Measurements from ENCODE around the gene RNH1. TPM values are rescaled to one million over a fixed set of nuclear protein-coding genes. Genes with fewer than 3 reads are reported as not detected.

RNH1 gene
- total RNA-seq, 1 donor from 2014 or later: 163 TPM

DNA sequence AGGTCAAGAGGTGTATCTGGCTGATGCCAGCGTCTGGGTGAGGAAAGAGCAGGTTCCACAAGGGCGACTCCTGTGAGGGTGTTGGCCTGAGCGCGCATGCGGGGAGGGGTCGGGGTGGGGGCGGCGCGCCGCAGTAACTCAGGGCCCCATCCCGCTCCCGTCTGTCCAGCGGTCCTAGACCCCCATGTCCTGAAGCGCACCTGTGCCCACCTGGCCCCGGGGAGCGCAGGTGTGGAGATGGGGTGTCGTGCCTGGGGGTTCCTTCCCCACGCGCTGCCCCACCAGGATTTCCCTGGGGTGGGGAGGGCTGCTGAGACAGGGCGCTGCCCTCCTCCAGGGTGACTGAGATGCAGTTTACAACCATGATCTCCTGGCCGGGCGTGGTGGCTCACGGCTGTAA lies 20.9 kb downstream of the RNH1 start:
- H3K4me3 ChIP-seq (ENCODE audit: low read depth, low read length): no peak overlapping the region
- TF ChIP-seq, protein P1, sequence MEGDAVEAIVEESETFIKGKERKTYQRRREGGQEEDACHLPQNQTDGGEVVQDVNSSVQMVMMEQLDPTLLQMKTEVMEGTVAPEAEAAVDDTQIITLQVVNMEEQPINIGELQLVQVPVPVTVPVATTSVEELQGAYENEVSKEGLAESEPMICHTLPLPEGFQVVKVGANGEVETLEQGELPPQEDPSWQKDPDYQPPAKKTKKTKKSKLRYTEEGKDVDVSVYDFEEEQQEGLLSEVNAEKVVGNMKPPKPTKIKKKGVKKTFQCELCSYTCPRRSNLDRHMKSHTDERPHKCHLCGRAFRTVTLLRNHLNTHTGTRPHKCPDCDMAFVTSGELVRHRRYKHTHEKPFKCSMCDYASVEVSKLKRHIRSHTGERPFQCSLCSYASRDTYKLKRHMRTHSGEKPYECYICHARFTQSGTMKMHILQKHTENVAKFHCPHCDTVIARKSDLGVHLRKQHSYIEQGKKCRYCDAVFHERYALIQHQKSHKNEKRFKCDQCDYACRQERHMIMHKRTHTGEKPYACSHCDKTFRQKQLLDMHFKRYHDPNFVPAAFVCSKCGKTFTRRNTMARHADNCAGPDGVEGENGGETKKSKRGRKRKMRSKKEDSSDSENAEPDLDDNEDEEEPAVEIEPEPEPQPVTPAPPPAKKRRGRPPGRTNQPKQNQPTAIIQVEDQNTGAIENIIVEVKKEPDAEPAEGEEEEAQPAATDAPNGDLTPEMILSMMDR (conservative IDR thresholded peaks at IDR 0.05; ENCODE audit: low read depth, low read length): no peak
- DNase-seq (ENCODE audit: low read depth): no peak

GRCh38 chr11:484616-485015 lies 22.4 kb downstream of the RNH1 start:
- DNase-seq (ENCODE audit: low read depth): no peak
- TF ChIP-seq, protein P1 (conservative IDR thresholded peaks at IDR 0.05; ENCODE audit: low read depth, low read length): no peak
- H3K4me3 ChIP-seq (ENCODE audit: low read depth, low read length): no peak overlapping the region

DNA sequence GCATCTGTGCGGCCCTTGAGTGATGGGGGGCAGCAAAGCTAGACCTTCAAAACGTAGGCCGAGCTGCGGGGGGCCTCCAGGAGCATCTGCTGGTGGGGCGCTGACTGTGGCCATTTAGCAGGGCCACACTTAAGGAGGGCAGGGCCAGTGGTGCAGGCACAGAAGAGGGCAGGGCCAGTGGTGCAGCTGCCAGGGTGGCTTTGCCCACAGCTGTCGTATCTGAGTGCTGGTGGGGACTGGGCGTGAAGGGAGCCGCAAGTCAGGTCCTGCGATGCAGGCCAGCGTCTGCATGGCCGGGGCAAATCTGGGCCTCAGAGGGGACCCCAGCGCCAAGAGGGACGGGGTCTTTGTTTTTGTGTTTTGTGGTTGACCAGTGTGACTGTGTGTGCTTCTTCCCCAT lies 27.7 kb downstream of the RNH1 start:
- TF ChIP-seq, protein P1 (conservative IDR thresholded peaks at IDR 0.05; ENCODE audit: low read depth, low read length): no peak
- no peak overlapping the region for H3K4me3 ChIP-seq (ENCODE audit: low read depth, low read length)
- no peak for DNase-seq (ENCODE audit: low read depth)

GRCh38 chr11:477052-477715 lies 29.9 kb downstream of the RNH1 start:
- no peak for DNase-seq (ENCODE audit: low read depth)
- TF ChIP-seq, protein P1 (conservative IDR thresholded peaks at IDR 0.05; ENCODE audit: low read depth, low read length): no peak

DNA sequence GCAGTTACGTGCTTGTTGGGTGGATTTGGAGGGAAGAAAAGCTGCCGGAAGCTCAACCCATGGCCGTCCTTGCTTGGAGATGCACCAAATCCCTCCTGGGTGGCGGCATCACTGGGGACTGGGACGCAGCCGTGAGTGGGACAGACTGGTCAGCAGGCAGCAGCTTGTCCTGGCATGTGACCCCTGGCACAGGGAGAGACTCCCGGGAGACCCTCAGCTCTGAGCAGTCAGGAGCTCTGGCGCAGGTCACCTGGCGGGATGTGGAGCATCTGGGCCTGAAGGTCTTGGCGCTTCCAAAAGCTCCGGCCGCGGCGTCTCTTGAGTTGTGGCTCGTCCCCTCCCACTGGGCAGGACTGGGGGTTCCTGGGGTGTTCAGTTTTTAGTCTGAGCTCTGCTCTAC lies 30.6 kb downstream of the RNH1 start:
- TF ChIP-seq, protein P1 (conservative IDR thresholded peaks at IDR 0.05; ENCODE audit: low read depth, low read length): no peak
- no peak for DNase-seq (ENCODE audit: low read depth)
- no peak overlapping the region for H3K4me3 ChIP-seq (ENCODE audit: low read depth, low read length)

More at GRCh38 chr11:477052-477715, 29.9 kb downstream of the RNH1 start:
- H3K4me3 ChIP-seq (ENCODE audit: low read depth, low read length): no peak overlapping the region

DNA sequence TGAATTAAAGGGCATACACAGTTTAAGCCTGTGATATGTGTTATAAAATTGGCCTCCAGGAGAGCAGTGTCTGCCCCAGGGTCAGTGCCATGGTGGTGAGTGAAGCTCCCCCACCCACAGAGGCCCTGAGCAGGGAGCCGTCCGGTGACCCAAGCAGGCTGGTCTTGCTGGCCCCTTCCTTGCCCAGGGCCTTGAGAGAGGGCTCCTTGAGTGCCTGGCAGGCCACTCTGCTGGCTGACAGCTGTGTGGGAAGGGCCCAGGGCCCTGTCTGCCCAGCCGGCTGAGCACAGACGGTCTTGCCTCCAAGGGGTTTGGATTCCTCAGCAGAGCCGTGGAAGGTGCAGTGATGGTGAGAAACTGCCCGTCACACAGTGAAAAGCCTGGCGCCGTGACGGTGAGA lies 31.1 kb downstream of the RNH1 start:
- TF ChIP-seq, protein P1 (conservative IDR thresholded peaks at IDR 0.05; ENCODE audit: low read depth, low read length): no peak
- no peak for DNase-seq (ENCODE audit: low read depth)
- H3K4me3 ChIP-seq (ENCODE audit: low read depth, low read length): no peak overlapping the region

- no peak overlapping the region for H3K4me3 ChIP-seq (ENCODE audit: low read depth, low read length)
- TF ChIP-seq, protein P1 (conservative IDR thresholded peaks at IDR 0.05; ENCODE audit: low read depth, low read length): no peak
- no peak for DNase-seq (ENCODE audit: low read depth)
These were observed 32.0 kb downstream of the RNH1 start for GRCh38 chr11:474914-475506.

Data from epithelial cell of proximal tubule (primary cell).